ENCODE measurements around the gene MYOM1.

GRCh38 chr18:3209859-3210569, 9.8 kb downstream of the MYOM1 start:
- TF ChIP-seq CTCF (conservative IDR thresholded peaks at IDR 0.05) (no peak), ZFX (IDR thresholded peaks at IDR 0.05) (no peak)
